GM21390 (cell line): Measurements from ENCODE around the gene PLEKHG7.
"Not testable (repeated sequence)": the region's sequence is repeated elsewhere in the genome, so short reads cannot be mapped to it uniquely, and the experiment has no call there.

ENCODE experiments used
- ATAC-seq: cut with Tn5 transposase; IDR thresholded peaks from one replicate; pipeline ENCODE4 v1.9.1; 2021; ENCODE audit not compliant: unreplicated experiment

Gene PLEKHG7

DNA sequence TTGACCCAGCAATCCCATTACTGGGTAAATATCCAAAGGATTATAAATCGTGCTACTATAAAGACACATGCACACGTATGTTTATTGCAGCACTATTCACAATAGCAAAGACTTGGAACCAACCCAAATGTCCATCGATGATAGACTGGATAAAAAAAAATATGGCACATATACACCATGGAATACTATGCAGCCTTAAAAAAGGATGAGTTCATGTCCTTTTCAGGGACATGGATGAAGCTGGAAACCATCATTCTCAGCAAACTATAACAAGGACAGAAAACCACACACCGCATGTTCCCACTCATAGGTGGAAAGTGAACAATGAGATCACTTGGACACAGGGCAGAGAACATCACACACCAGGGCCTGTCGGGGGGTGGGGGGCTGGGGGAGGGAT lies 91.6 kb downstream of the PLEKHG7 start:
- ATAC-seq, result not testable (repeated sequence)

DNA sequence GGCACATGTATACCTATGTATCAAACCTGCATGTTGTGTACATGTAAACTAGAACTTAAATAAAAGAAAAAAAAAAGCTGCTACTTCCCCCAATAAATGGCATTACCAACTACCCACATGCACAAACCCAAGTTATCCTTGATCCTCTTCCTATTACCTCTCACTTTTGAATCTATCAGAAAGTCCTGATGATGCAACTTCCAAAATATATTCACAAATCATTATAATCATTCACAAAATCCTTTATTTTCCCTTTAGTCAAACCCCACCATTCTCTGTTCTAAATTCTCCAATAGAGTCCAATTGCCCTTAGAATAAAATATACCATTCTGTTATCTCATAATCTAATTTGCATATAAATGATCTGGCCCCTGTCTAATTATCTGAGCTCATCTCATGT lies 92.0 kb downstream of the PLEKHG7 start:
- no peak for ATAC-seq

DNA sequence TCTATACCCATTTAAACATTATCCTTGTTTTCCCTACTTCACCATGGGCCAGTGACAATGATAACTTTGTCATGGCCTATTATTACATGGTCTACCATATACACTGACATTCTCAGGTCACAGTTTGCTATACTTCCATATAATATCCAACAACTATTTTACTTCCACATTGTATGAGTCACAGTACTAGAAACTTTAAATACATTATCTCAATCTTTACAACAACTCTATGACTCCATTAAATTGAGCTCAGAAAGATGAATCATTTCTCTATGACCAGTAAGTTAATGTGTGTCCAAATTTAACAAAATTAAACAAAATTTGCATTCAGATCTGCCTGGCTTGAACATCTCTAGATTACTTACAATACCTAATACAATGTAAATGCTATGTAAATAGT lies 93.9 kb downstream of the PLEKHG7 start:
- ATAC-seq, result no peak

DNA sequence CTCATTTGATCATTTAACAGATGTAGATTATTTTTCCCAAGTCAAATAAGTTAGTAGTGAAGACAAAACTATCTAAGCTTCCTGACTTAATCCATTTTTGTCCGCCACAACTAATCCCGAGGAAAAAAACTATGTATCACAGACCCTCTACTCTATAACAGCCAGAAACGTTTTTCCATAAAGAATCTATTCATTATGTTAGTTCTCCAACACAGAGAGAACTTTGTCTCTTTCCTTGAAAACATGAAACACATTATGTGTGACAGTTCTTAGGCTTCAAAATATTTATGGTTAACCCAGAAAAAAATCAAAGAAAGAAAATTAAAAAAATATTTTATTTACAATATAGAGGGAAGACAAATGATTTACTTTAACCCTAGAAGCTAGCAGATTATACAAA lies 100.1 kb downstream of the PLEKHG7 start:
- ATAC-seq, result no peak

DNA sequence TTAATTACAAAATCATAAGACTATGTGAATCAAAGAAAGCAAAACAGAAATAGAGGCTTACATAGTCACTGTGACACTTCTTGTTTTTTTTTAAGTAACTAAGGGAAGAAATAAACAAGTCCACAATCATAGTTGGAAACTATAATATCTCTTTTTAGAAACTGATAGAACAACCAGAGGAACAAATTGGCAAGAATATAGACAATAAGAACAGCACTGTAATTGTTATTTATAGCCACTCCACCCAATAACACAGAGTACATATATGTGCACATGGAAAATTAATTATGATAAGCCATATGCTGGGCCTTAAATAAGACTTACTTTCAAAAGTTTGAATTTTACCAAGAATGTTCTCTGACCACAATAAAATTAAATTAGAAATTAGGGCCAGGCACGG lies 101.1 kb downstream of the PLEKHG7 start:
- ATAC-seq, result no peak

DNA sequence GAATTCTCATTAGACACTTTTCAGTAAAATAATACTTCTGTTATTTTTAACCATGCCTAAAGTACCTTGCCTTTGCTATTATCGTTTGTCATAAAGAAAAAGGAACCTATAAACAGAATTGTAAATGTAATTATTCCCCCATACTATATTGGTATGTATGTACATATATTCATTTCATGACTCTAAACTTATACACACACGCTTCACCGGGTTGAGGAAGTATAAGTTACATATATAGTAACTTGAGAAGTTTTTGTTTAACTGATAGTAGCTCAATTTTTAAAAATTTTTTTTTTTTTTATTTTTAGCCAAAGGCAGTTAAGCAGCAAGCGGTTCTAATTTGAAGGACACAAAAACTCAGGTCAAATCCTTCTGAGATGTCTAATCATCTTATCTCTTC lies 107.6 kb downstream of the PLEKHG7 start:
- peak; percentile 78 for ATAC-seq

DNA sequence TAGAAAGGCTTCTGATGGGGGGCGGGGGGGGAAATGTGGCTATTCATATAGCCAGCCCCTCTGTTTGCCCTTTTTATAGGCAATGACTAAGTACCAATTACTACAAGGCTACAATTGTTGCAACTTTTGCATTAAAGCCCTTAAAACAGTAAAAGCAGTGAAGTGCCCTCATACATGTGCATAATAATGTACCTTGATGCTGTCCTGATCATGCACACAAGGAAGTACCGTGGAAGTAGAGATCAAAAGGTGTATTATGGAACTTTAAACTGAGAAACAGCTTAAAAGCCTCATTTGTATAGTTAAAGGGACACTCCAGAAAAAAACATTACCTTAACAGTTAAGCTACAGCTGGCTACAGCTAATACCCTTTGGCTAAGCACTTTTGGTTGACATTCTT lies 111.8 kb downstream of the PLEKHG7 start:
- no peak for ATAC-seq

DNA sequence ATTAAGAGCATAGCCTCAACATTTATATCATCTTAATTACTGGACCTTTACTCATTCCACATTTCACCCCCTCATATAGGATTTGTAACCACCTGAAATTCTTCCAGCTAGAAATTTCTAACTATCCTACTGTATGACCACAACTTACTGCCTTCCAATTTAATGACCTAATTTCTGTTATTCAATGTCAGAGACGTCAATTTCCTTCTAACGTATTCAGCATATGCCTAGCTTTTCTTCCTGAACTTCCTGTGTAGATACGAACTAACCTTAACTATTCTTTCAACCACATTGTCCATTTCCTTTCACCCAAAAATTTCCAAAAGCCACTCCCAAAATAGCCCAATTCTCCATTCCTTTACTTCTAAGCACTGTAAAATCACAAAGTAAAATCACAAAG lies 118.4 kb downstream of the PLEKHG7 start:
- ATAC-seq, result no peak
